Skin of body (tissue), 2 donors: ENCODE results near the gene NR2C2AP. TPM values are rescaled to one million over a fixed set of nuclear protein-coding genes. Genes with fewer than 3 reads are reported as not detected.
A peak's percentile ranks its signal among the peaks of the same experiment; 100 is the strongest.

Experiments used
- DNase-seq: peaks from one replicate; lab custom pipeline; 2025; lab: John Stamatoyannopoulos, UW
- total RNA-seq: library from RNA; depleted of rRNA; stranded (reverse); fragments of >200 nt; gene quantifications from one replicate; pipeline ENCODE4 v1.2.3, GENCODE V29; 2014

Gene NR2C2AP
- total RNA-seq, 1 donor from 2014 or later = 6.7 TPM

DNA sequence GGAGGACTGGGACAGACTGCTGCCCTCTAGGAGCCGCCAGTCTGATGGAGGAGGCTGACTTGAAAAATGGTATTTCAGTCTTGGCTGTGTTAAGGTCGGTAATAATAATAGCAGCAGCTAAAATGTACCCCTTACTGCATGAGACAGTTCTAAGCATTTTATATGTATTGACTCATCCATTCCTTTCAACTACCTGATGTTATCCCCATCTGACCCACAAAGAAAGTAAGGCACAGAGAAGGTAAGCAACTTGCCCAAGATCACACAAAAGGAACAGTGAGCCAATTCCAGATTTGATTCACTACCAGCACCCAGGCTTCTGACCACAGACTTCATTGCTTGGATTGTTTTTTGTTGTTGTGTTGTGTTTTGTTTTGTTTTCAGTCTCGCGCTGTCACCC, 12.6 kb upstream of the NR2C2AP start:
- no peak for DNase-seq

DNA sequence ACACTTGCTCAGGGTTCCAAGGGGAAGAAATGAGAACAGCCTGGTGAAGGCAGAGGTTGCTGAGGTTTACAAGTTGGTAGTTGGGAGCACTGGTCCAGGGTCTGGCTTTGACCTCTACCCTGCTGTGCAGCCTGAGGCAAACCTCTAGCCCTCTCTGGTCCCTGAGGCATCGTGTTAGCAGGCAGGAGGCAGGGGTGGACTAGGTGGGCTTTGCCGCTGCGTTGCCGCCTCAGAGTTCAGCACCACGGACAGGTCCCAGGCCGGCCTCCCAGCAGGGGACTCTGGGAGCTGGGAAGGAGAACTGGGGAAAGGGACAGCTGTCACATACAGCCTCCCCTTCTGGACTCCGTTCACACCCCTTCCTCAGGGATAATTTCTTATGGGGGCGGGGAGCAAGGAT, 11.7 kb upstream of the NR2C2AP start:
- DNase-seq = no peak

DNA sequence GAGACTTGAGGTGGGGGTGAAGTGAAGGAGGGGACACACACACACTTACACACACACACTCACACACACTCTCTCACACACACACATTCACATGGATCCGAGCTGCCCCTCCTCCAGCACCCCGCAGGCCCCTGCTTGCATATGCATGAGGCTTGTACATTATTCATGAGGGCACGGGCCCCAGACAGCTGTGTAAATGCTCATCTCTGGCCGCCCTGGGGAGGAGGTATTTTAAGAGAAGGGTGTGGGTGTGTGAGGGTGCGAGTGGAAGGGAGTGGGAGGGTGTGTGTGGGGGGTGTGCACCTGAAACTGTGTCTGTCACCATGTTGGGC, 10.9 kb upstream of the NR2C2AP start:
- no peak for DNase-seq

DNA sequence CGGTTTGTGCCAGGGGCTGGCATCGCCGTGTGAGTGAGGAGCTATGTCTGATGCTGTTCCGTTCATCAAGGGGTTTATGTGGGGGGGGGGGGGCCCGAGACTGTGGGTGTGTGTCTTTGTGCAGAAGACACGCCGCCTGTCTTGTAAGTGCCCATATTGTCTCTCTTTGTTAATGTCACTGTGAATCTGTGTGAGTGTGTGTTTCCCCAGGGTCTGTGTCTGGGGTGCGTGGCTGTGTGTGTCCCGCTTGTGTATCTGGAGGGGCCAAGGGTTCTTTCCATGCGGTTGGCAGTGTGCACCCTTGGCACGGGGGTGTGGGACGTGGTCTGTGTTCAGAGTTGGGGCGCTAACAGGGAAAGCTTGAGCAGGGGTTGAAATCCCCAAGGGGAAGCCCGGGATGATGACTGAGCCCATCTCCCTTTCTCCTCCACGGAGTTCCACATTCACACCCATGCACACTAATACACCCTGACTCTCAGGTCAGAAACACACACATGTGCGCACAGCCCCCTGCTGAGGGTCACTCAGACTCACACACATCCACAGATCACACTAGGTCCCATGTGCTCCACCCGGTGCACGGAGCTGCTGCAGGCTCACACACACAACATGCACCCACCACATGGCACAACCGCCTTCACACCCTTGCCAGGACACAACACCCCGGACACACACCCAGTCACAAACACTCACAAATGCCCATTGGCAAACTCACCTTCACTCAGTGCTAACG, 10.4 kb upstream of the NR2C2AP start:
- DNase-seq = no peak

DNA sequence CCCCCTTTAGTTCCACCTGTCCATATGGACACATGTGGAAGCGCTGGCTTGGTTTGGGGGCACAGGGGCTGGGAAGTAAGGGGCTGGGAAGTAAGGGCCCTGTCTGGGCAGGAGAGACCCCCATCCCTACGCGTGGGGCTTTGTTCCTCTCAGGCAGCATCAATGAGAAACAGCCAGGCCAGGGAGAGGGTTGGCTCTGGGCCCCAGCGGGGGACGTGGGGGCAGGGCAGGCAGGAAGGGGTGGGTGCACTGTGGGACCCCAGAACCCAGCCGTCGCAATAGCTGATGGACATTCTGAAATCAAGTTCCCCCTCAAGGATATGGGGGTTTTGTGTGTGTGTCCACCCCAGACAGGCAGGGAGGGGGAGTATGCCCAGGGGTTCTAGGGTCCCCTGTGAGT, 9.7 kb upstream of the NR2C2AP start:
- no peak for DNase-seq

DNA sequence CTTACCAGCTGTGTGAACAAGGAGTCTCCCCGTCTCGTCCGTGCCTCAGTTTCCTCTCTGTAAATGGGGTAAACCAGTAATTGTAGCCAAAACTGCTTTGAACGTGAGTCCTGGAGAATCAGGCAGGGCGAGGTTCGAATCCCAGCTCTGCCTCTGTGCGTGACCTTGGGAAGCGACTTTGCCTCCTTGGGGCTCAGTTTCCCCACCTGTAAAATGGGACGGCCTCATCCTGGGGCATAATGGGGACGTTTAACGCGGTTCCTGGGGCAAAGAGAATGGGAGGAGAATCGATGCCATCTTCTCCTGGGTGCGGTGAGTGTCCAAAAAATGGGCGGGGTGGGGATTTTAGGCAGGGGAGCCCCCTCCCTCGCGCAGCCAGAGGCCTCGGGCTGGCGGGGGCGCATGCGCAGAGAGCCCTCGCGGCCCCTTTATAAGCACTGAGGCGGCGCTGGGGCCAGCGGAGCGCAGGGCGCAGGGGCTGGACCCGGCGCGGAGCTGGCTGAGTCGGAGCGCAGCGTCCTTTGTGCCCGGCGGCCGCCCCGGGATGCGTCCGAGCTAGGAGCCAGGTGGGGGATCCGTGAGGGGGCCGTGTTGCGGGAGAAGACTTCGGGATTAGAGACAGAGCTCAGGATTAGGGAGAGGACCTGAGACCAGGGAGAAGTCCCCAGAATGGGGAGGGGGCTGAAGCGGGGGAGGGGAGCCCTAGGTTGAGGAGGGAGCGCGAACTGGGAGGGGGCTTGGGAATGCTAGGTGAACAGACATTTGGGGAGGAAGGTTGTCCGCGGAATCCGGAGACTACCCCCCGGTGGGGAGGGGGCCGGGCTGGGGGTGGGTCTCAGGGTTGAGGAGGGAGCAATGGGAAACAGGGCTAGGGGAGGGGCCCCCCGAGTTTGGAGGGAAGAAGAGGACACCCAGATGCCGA, 8.5 kb upstream of the NR2C2AP start, which contains the start of gene NCAN:
Gene NCAN (plus strand): TSS at position 460 of the 922 bp plus-strand sequence. CDS start 4,996 bp downstream, outside the sequence.
- no peak for DNase-seq

DNA sequence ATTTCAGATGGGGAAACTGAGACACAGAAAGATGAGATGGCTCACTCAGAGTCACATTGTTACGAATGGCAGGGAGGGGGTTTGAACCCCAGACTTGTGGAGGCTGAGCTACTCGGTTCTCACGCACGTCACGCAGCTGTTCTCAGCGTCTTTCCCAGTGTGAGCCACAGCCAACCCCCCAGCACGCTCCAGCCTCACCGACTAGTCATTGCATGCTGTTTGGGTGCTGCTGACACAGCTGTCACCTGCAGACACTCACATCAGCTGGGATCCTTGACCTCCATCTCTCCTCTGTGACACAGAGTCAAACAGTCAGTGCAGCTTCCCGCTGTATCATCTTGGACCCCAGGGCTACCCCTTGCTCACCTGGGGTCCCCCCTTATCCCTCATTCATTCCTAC, 6.2 kb upstream of the NR2C2AP start:
- no peak for DNase-seq

DNA sequence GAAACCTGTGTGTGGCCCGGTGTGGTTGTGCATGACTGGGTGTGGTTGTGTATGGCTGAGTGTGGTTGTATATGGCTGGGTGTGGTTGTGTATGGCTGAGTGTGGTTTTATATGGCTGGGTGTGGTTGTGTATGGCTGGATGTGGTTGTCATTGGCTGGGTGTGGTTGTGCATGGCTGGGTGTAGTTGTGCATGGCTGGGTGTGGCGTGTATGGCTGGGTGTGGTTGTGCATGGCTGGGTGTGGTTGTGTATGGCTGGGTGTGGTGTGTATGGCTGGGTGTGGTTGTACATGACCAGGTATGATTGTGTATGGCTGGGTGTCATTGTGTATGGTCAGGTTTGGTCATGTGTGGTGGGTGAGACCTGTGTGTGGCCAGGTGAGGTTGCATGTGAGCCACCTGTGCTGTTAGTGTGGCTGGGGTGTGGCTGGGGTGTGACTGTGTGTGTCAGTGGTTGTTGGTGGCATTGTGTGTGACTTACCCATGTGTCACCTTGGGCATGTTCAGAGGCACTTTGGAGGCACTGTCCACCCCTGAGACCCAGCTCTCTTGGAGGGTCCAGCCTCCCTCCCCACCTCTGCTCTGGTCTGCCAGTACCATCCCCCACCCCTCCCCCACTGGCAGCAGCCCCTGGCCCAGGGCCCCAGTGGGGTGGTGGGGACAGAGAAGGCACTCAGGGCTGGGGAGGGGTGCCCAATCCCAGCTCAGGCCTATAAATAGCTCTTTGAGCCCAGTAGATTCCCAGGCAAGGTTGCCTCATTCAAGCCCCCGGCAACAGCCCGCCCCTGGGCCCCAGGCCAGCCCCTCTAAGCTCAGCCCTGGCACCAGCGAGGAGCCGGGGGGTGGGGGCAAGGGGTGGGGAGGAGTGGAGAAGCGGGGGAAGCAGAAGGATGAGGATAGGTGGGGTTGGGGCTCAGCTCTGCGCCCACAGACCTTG, 4.7 kb upstream of the NR2C2AP start:
- DNase-seq = no peak

DNA sequence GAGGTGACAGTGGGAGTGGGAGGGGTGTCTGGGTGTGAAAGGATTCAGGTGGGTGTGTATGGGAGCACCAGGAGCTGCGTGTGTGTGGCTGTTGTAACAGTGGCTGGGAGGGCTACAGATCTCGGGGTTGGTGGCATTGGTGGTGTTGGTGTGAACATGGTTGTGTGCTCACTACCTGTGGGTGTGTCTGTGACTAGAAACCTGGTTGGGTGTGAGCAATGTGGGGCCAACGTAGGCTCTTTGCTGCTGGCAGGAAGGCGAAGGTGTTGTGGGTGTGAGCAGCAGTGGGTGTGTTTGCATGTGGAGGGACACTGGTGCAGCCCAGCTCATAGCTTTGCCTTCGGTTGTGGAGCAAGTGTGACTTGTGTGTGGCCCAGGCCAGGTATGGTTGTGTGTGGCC, 3.7 kb upstream of the NR2C2AP start:
- DNase-seq = no peak

DNA sequence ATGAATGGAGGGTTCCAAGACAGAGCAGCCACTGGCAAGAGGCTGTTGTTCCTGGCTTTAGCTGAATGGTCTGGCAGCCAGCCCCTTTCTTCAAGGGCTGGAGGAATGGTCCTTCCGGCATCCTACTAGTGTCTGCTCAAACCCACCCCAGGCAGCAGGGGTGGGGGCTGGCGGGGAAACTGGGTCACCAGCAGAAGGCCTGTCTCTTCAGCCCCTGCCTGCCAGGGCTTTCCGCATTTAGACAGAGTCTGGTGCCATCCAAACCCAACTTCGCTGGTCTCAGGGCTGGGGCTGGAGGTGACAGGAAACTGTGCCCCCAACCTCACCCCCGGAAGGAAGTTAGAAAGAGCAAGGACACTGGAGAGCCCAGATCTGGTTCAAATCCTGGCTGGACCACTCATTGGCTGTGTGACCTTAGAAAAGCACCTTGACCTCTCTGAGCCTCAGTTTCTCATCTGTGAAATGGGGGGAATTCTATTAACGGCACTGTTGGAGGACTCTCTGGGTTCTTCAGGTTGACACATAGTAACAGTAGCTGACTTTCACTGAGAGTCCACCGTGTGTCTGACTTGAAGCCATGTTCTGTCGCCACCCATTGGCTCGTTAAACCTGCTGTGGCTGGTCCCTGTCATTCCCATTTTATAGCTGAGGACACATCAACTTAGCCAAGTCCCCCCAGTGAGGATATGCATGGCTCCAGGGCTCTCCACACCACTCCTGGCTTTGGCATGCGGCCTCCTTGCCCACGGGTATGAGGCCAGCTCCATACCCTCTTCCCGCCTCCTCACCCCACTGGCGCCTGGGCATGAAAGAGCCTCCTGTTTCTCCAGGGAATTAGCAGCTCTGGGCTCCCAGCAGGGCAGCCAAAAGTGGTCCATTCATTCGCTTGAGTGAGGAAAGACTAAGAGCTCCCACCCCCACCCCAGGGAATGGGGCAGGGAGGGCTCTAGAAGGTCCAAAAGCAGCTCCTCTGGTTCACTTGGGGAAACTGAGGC, 2.5 kb upstream of the NR2C2AP start:
- no peak for DNase-seq

DNA sequence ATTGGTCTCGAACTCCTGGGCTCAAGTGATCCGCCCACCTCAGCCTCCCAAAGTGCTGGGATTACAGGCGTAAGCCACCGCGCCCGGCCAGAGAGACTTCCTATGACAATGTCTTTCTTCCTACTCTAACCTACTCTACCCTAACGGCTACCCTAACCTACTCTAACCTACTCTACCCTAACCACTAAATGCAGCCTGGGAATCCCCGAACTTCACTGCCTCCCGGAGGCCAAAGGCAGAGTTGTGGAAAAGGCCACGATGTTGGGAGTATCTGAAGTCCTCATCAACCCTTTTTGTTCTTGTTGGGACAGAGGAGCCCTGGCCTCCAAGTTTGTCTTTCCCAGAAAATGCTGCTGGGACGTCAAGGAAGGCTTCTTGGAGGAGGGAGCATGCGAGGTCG, 967 bp upstream of the NR2C2AP start:
- DNase-seq = no peak

DNA sequence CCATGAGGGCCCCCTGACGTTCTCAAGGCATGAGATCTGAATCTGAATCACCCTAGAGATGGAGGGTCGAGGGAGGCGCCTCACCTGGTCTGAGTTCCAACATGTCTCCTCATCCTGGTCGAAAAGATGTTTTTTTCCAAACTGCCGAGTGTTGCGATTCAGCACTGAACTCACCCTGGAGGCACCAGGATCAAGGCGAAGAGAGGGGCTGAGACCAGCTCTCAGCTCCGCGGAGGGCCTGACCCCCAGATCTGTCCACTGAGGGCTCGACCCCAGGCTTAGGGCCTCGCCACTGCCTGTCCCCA, 555 bp downstream of the NR2C2AP start:
- DNase-seq = no peak

DNA sequence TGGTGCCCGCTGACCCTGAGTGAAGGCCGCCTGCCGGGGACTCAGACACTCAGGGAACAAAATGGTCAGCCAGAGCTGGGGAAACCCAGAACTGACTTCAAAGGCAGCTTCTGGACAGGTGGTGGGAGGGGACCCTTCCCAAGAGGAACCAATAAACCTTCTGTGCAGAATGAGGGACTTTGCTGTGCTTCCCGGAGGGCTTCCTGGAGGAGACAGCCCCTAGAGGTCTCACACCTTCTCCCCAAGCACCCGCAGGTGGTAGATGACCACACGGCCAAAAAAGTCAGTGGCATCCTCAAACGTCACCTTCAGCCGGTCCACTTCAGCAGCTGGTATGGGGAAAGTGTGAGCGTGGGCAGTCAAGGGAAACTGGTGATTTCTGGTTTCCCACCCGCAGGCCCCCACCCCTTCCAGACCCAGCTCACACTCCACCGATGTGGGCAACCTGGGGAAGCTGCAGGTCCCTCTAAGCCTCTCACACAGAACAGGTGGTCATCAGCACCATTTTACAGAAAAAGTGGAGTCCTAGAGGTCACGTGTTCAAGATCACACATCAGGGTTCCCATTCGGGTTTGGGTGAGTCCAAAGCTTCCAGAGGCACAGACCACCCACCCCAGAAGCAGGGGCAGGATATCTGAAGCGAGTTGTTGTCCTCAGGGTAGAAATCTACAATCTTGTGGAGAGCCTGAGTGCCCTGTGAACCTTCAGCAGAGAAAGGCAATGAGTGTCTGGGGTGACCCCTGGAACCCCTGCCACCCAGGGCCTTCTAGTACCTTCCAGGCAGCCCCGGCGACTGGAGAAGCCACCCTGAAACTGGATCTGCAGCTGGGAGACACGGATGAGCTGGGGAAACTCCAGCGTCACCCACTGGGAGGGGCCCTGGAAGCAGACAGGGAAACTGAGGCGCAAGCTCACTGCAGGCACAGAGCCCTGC, 1.2 kb downstream of the NR2C2AP start:
- DNase-seq = no peak

DNA sequence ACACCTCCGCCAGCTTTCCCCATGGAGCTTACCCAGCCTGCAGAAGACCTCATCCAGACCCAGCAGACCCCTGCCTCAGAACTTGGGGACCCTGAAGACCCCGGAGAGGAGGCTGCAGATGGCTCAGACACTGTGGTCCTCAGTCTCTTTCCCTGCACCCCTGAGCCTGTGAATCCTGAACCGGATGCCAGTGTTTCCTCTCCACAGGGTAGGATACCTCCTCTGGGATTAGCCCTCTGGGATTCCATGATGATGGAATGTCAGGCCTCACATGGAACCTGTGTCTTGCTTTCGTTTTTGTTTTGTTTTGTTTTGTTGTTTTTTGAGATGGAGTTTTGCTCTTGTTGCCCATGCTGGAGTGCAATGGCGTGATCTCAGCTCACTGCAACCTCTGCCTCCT, 9.3 kb downstream of the NR2C2AP start:
- DNase-seq = no peak

DNA sequence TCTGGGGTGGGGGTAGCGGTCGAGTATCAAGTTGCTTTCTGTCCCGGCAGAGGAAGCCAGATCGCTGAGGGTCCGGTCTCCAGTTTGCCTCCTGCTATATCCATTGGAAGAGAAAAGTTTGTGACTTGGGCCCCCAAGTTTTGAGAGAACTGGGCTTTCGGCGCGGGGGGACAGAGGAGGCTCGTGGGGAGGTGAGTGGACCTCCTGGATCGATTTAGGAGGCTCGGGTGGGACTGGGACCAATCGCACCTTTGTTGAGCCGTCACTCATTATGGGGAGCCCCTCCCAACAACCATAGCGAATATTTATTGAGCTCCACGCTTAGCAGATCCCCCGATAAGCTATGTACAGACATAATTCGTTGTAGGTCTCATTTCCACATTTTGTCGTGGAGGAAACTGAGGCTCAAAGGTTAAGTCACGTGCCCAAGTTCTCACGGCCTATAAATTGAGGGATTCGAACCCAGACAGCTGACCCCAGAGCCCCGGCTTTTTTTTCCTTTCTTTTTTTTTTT, 10.2 kb downstream of the NR2C2AP start:
- peak; percentile 50 for DNase-seq

DNA sequence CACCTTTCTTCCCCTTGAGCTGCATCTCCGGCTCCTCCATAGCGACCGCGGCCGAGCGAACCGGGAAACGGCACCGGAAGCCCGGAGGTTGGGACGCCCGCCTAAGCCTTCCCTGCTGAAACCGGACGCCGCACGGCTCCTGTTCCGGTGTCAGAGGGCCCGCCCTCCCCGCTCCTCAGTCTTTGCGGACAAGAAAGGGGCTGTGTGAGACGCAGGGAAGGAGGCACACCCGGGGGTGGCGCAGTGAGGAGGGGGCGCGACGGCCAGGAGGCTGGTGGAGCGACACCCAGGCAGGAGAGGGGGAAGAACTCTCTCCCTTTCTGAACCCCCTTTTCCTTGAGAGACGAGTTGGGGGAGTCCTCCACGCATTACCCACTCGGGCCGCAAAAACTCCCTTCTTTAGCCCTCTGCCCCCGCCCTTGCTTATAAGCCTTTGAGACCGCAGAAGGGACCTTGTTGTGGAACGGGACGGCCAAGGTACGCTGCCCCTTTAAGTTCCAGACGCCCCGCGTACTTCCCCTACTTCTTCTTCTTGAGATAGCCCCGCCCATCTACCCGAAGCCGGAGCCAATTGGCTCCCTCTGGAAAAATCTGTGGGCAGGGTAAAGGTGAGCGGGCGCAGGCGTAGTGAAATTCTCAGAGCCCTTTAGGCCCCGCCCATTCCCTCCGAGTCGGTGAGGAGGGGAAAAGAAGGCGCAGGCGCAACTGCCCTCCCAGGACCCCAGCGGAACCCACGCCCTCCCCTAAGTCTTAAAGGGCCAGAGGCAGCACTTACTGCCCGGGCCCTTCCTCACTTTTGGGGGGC, 10.9 kb downstream of the NR2C2AP start, which contains the start of the genes BORCS8 and RFXANK:
Gene BORCS8 (minus strand): TSS at position 75 of the 805 bp plus-strand sequence. CDS start 35 bp downstream, at position 40.
Gene RFXANK (plus strand): TSS at position 181 of the 805 bp plus-strand sequence. CDS start 1,689 bp downstream, outside the sequence.
- DNase-seq = peak; percentile 99

DNA sequence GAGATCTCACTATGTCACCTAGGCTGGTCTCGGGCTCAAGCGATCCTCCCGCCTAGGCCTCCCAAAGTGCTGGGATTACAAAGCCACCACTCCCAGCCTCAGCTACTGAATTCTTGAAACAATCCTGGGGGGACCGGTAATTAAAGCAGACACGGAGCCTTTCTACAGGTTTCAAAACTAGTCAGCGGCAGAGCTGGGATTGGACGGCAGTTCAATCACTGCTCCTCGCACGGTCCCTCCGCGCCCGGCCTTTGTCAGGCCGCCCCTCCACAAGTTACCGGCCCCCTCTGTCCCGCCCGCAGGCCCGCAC, 11.5 kb downstream of the NR2C2AP start:
- no peak for DNase-seq

DNA sequence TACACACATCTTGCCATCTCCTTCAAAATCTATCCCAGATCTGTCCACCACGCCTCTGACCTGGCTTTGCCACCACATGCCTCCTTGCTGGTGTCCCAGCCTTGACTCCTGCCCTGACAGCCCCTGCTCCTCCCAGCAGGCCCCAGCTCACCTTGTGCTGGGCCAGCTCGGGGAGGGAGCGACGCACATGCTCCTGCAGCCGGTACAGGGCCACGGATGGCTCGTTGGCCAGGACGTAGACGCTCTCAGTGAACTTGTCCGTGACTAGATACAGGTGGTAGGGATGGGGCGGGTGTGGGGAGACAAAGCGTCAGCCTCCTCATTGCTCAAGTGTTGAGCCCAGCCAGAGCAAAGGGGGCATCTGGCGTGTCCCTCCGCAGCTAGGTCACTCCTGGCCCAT, 16.5 kb downstream of the NR2C2AP start:
- no peak for DNase-seq
